A673 (cell line): ENCODE data around the gene DYNC1LI2.

Experiments used
- EZH2 ChIP-seq: fragments of 200-600 bp; sonication (generic); IDR thresholded peaks from 2 replicates; pipeline ENCODE4 v1.6.1; 2017; ENCODE audit warnings: borderline replicate concordance, low read depth, mild to moderate bottlenecking, mixed read lengths, antibody characterized with exemption, low read length; ENCODE audit not compliant: poor library complexity, severe bottlenecking
- TF ChIP-seq, protein P1 (sequence below): fragments of 300-800, 200-600 bp; sonication (generic); conservative IDR thresholded peaks from 2 replicates; pipeline ENCODE4 v1.5.1; 2017; ENCODE audit warnings: low read depth, mild to moderate bottlenecking, antibody characterized with exemption, low read length, moderate library complexity, mixed read lengths

DNA sequence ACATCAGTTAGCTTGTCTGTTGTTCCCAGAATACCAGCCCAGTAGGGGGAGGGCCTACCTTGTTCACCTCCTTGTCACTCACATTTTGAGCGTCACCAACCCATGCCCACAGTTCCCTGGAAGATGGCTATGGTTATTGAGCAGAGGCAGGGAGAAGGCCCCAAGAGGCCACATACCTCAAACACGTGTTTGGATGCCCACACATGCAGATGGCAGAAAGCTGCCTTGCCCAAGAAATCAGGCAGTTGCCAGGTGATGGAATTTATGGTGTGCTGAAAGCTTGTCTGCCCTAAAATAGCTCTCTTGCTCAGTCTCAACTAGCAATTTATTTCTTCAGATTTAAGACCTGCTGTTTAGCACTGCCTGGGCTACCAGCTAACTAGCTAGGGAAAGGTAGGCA lies 38.3 kb downstream of the DYNC1LI2 start:
- TF ChIP-seq, protein P1, sequence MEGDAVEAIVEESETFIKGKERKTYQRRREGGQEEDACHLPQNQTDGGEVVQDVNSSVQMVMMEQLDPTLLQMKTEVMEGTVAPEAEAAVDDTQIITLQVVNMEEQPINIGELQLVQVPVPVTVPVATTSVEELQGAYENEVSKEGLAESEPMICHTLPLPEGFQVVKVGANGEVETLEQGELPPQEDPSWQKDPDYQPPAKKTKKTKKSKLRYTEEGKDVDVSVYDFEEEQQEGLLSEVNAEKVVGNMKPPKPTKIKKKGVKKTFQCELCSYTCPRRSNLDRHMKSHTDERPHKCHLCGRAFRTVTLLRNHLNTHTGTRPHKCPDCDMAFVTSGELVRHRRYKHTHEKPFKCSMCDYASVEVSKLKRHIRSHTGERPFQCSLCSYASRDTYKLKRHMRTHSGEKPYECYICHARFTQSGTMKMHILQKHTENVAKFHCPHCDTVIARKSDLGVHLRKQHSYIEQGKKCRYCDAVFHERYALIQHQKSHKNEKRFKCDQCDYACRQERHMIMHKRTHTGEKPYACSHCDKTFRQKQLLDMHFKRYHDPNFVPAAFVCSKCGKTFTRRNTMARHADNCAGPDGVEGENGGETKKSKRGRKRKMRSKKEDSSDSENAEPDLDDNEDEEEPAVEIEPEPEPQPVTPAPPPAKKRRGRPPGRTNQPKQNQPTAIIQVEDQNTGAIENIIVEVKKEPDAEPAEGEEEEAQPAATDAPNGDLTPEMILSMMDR = no peak
- no peak for TF ChIP-seq EZH2
